HAP-1 (cell line): Measurements from ENCODE around the gene RGMB.
A peak's percentile ranks its signal among the peaks of the same experiment; 100 is the strongest.
"Not testable (repeated sequence)": the region's sequence is repeated elsewhere in the genome, so short reads cannot be mapped to it uniquely, and the experiment has no call there.

Experiments used
- DNase-seq, 2 experiments: peaks; one replicate each; pipeline ENCODE4 v3.0.0-alpha.2; 2016 to 2020; ENCODE audit warnings: low spot score in 2 of 2
- H3K27me3 ChIP-seq: fragments of 250-450 bp; sonication (Bioruptor Pico); 2 replicates; pipeline ENCODE4 v1.5.1; 2020; ENCODE audit warnings: low read depth, mild to moderate bottlenecking, moderate library complexity
- H3K36me3 ChIP-seq: fragments of 250-450 bp; sonication (Bioruptor Pico); replicated peaks from 2 replicates; pipeline ENCODE4 v1.5.1; 2020; ENCODE audit warnings: mild to moderate bottlenecking
- H3K4me1 ChIP-seq: fragments of 250-450 bp; sonication (Bioruptor Pico); 2 replicates; pipeline ENCODE4 v1.5.1; 2020; ENCODE audit warnings: mild to moderate bottlenecking
- H3K4me3 ChIP-seq: fragments of 250-450 bp; sonication (Bioruptor Pico); 2 replicates; pipeline ENCODE4 v1.5.1; 2020; ENCODE audit warnings: mild to moderate bottlenecking, moderate library complexity
- H3K9me3 ChIP-seq: fragments of 250-450 bp; sonication (Bioruptor Pico); 2 replicates; pipeline ENCODE4 v1.5.1; 2020; ENCODE audit warnings: mild to moderate bottlenecking, moderate library complexity
- in situ Hi-C: fragments of 300-500 bp; cut with MboI; formaldehyde crosslinking; loops from 3 replicates; pipeline ENCODE4 v1.14.3; 2020; ENCODE audit warnings: low sequenced_read_pairs, inconsistent platforms, mixed read lengths

Gene RGMB

GRCh38 chr5:98752331-98752730, 21.1 kb upstream of the RGMB start:
- not testable (repeated sequence) for H3K9me3 ChIP-seq, H3K4me1 ChIP-seq, DNase-seq, H3K4me3 ChIP-seq, H3K27me3 ChIP-seq, H3K36me3 ChIP-seq
- in situ Hi-C loops = loop anchor here (25.0 kb wide), 1 partner anchor 390 kb away; no protein-coding TSS in a partner anchor

GRCh38 chr5:98752801-98753200, 20.7 kb upstream of the RGMB start:
- not testable (repeated sequence) for DNase-seq, H3K4me3 ChIP-seq, H3K27me3 ChIP-seq, H3K9me3 ChIP-seq, H3K4me1 ChIP-seq, H3K36me3 ChIP-seq
- in situ Hi-C loops = loop anchor here (25.0 kb wide), 1 partner anchor 390 kb away; no protein-coding TSS in a partner anchor

- H3K4me1 ChIP-seq = no peaks in the 10 kb centered on the region
- in situ Hi-C loops = loop anchor here (25.0 kb wide), 1 partner anchor 391 kb away; no protein-coding TSS in a partner anchor
- DNase-seq = no peak
- H3K9me3 ChIP-seq = no peaks in the 10 kb centered on the region
- H3K36me3 ChIP-seq = no peaks in the 10 kb centered on the region
- H3K4me3 ChIP-seq = no peak overlapping the region
- H3K27me3 ChIP-seq = no peaks in the 10 kb centered on the region
Observed at GRCh38 chr5:98753507-98753906, 20.0 kb upstream of the RGMB start.

GRCh38 chr5:98755406-98755805, 18.1 kb upstream of the RGMB start:
- DNase-seq = no peak
- in situ Hi-C loops = loop anchor here (25.0 kb wide), 1 partner anchor 393 kb away; no protein-coding TSS in a partner anchor
- H3K4me1 ChIP-seq = no peaks in the 10 kb centered on the region
- no peaks in the 10 kb centered on the region for H3K27me3 ChIP-seq
- no peak overlapping the region for H3K4me3 ChIP-seq
- no peaks in the 10 kb centered on the region for H3K9me3 ChIP-seq
- no peaks in the 10 kb centered on the region for H3K36me3 ChIP-seq

DNA sequence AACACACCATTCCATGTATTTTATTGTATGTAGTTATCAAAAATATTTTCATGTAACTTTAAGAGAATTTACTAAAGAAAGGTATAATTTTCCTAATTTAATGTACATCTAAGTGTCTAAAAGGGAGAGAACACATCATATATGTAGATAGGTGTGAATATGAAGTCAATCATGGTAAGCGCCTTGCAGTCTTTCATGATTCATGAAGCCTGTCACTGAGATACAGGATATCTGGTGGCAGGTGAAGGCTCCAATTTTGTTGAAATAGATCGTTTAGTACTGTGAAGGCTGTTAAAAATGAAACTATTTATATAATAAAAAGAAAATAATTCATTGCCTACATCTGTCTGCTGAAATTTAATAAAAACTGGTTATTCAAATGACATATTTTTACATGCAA, 15.5 kb upstream of the RGMB start:
- in situ Hi-C loops = loop anchor here (25.0 kb wide), 1 partner anchor 396 kb away; no protein-coding TSS in a partner anchor
- no peaks in the 10 kb centered on the region for H3K9me3 ChIP-seq
- H3K4me3 ChIP-seq = no peak overlapping the region
- H3K36me3 ChIP-seq = no peaks in the 10 kb centered on the region
- peaks cover 3% of the 10 kb centered on the region for H3K27me3 ChIP-seq
- no peaks in the 10 kb centered on the region for H3K4me1 ChIP-seq
- DNase-seq = no peak

- in situ Hi-C loops = loop anchor here (25.0 kb wide), 1 partner anchor 401 kb away; no protein-coding TSS in a partner anchor
- H3K9me3 ChIP-seq = no peaks in the 10 kb centered on the region
- H3K4me1 ChIP-seq = peaks cover 9% of the 10 kb centered on the region
- no peak for DNase-seq
- peaks cover 3% of the 10 kb centered on the region for H3K27me3 ChIP-seq
- H3K36me3 ChIP-seq = no peaks in the 10 kb centered on the region
- H3K4me3 ChIP-seq = no peak overlapping the region
Observed at GRCh38 chr5:98763001-98763630, 10.3 kb upstream of the RGMB start.

DNA sequence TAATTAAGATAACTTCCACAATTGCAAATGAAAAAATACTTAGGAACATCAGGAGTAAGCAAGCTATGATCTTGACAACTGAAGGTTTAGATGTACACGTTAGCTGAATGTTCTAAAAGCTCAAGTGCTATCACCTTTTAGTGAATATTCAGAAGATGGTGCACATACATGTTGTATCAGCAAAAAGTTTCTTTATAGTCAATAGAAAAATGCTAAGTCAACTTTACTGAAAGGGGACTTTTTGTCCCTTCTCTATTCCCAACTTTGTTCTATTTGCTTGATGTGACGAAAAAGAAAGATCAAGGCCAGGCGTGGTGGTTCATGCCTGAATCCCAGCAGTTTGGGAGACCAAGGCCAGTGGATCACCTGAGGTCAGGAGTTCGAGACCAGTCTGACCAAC, 7.6 kb upstream of the RGMB start:
- peaks cover 15% of the 10 kb centered on the region for H3K4me1 ChIP-seq
- in situ Hi-C loops = loop anchor here (25.0 kb wide), 1 partner anchor 404 kb away; no protein-coding TSS in a partner anchor
- no peak for DNase-seq
- no peak overlapping the region for H3K4me3 ChIP-seq
- peaks cover 3% of the 10 kb centered on the region for H3K27me3 ChIP-seq
- no peaks in the 10 kb centered on the region for H3K36me3 ChIP-seq
- no peaks in the 10 kb centered on the region for H3K9me3 ChIP-seq

- DNase-seq = peak; percentile 63 to 78
- Histone ChIP-seq H3K36me3 (no peaks in the 10 kb centered on the region), H3K4me3 (no peak overlapping the region), H3K4me1 (peaks cover 21% of the 10 kb centered on the region), H3K9me3 (no peaks in the 10 kb centered on the region), H3K27me3 (no peaks in the 10 kb centered on the region)
- in situ Hi-C loops = loop anchor here (25.0 kb wide), 1 partner anchor 405 kb away; no protein-coding TSS in a partner anchor
Observed at GRCh38 chr5:98767581-98767980, 5.9 kb upstream of the RGMB start.

- no peaks in the 10 kb centered on the region for H3K9me3 ChIP-seq
- peak; percentile 78 to 81 for DNase-seq
- peak overlapping the region; percentile 52 for H3K4me3 ChIP-seq
- no peaks in the 10 kb centered on the region for H3K27me3 ChIP-seq
- peaks cover 21% of the 10 kb centered on the region for H3K4me1 ChIP-seq
- H3K36me3 ChIP-seq = no peaks in the 10 kb centered on the region
- in situ Hi-C loops = loop anchor here (25.0 kb wide), 1 partner anchor 406 kb away; no protein-coding TSS in a partner anchor
Observed at GRCh38 chr5:98768160-98768959, 5.1 kb upstream of the RGMB start.

DNA sequence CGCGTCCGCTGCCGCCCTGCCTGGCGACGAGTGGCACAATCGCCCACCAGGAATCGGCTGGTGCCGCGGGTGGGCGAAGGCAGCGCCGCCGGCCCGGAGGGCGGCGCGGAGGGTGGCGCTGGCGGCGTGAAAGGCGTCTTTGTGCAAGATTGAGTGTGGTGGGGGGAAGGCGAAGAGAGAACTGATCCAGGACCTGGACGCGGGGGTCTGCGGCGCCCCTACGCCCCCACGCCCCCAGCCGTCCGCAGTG, 4.6 kb upstream of the RGMB start:
- Histone ChIP-seq H3K9me3 (no peaks in the 10 kb centered on the region), H3K27me3 (no peaks in the 10 kb centered on the region), H3K36me3 (no peaks in the 10 kb centered on the region), H3K4me1 (peaks cover 21% of the 10 kb centered on the region), H3K4me3 (peak overlapping the region; percentile 52)
- in situ Hi-C loops = loop anchor here (25.0 kb wide), 1 partner anchor 407 kb away; no protein-coding TSS in a partner anchor
- no peak for DNase-seq

GRCh38 chr5:98769210-98769958, 4.1 kb upstream of the RGMB start:
- in situ Hi-C loops = loop anchor here (25.0 kb wide), 1 partner anchor 407 kb away; no protein-coding TSS in a partner anchor
- peak; percentile 35 to 78 for DNase-seq
- peaks cover 21% of the 10 kb centered on the region for H3K4me1 ChIP-seq
- no peaks in the 10 kb centered on the region for H3K36me3 ChIP-seq
- H3K9me3 ChIP-seq = no peaks in the 10 kb centered on the region
- H3K4me3 ChIP-seq = peak overlapping the region; percentile 52
- no peaks in the 10 kb centered on the region for H3K27me3 ChIP-seq

DNA sequence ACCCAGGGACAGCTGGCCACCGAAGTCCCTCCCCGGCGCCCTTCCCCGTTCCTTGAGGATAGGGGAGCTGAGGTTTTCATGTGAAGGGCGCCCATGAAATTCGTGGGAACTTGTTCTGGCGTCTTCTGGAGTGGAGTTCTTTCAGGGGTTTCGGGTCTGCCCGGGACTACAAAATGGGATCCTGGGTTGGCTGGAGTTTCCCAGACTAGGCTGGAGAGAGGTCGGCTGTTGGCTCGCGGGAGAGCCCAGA, 3.6 kb upstream of the RGMB start:
- DNase-seq = no peak
- H3K4me3 ChIP-seq = peak overlapping the region; percentile 52
- no peaks in the 10 kb centered on the region for H3K9me3 ChIP-seq
- H3K27me3 ChIP-seq = no peaks in the 10 kb centered on the region
- no peaks in the 10 kb centered on the region for H3K36me3 ChIP-seq
- in situ Hi-C loops = loop anchor here (25.0 kb wide), 1 partner anchor 408 kb away; no protein-coding TSS in a partner anchor
- peaks cover 21% of the 10 kb centered on the region for H3K4me1 ChIP-seq

- Histone ChIP-seq H3K9me3 (no peaks in the 10 kb centered on the region), H3K27me3 (no peaks in the 10 kb centered on the region), H3K36me3 (no peaks in the 10 kb centered on the region), H3K4me3 (peak overlapping the region; percentile 52), H3K4me1 (peaks cover 21% of the 10 kb centered on the region)
- in situ Hi-C loops = loop anchor here (25.0 kb wide), 1 partner anchor 408 kb away; no protein-coding TSS in a partner anchor
- peak; percentile 28 to 63 for DNase-seq
Observed at GRCh38 chr5:98770209-98770910, 3.1 kb upstream of the RGMB start.
